HFF-Myc (cell line): ENCODE data around the gene TMEM138.

ENCODE experiments used
- DNase-seq: peaks from one replicate; pipeline ENCODE4 v3.0.0-alpha.2; 2011; ENCODE audit warnings: low read depth; ENCODE audit errors: extremely low read depth
- H3K4me3 ChIP-seq: replicated peaks from 2 replicates; pipeline ENCODE4 v1.5.1; 2011; ENCODE audit warnings: low read depth, mild to moderate bottlenecking, control low read depth, low read length
- TF ChIP-seq, protein P1 (sequence below): IDR thresholded peaks from 2 replicates; pipeline ENCODE4 v1.5.1; 2012; ENCODE audit warnings: mild to moderate bottlenecking, low read depth, low read length, control low read depth; ENCODE audit errors: missing control alignments

Gene TMEM138

DNA sequence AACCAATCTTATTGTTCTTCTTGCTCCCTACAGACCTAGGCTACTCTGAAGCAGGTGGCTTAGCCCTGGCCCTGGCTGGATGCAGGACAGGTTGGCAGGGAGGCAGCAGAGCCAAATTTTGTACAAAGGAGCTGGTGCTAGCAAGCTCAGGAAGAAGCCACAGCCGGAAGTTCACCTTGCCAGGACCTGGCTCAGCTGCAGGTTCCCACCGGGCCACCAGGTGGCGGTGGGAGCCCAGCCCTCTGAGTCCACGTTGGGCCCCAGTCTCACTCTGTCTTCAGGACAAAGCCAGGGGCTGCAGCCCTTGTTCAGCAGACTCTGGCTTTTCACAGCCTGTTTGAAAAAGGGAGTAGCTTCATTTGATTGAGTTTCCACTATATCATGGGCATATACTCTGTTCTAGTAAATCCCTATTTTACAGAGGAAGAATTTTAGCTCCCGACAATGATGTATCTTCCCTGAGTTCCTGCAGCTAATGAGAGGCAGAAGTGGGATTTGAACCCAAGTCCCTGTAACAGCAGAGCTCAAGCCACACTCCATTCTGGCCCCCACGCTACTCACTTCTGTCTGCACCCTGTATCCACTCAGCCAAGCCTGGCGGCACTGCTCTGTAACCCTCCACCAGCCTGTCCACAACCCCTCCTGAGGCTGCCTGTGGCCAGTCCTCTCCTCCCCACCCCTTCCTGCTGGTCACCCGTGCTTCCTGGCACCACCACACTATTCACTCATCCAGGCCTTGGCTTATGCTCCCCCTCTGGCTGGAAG lies 25.8 kb upstream of the TMEM138 start:
- peak; percentile 42 for DNase-seq
- no peak overlapping the region for H3K4me3 ChIP-seq
- TF ChIP-seq, protein P1, sequence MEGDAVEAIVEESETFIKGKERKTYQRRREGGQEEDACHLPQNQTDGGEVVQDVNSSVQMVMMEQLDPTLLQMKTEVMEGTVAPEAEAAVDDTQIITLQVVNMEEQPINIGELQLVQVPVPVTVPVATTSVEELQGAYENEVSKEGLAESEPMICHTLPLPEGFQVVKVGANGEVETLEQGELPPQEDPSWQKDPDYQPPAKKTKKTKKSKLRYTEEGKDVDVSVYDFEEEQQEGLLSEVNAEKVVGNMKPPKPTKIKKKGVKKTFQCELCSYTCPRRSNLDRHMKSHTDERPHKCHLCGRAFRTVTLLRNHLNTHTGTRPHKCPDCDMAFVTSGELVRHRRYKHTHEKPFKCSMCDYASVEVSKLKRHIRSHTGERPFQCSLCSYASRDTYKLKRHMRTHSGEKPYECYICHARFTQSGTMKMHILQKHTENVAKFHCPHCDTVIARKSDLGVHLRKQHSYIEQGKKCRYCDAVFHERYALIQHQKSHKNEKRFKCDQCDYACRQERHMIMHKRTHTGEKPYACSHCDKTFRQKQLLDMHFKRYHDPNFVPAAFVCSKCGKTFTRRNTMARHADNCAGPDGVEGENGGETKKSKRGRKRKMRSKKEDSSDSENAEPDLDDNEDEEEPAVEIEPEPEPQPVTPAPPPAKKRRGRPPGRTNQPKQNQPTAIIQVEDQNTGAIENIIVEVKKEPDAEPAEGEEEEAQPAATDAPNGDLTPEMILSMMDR: peak; percentile 99

DNA sequence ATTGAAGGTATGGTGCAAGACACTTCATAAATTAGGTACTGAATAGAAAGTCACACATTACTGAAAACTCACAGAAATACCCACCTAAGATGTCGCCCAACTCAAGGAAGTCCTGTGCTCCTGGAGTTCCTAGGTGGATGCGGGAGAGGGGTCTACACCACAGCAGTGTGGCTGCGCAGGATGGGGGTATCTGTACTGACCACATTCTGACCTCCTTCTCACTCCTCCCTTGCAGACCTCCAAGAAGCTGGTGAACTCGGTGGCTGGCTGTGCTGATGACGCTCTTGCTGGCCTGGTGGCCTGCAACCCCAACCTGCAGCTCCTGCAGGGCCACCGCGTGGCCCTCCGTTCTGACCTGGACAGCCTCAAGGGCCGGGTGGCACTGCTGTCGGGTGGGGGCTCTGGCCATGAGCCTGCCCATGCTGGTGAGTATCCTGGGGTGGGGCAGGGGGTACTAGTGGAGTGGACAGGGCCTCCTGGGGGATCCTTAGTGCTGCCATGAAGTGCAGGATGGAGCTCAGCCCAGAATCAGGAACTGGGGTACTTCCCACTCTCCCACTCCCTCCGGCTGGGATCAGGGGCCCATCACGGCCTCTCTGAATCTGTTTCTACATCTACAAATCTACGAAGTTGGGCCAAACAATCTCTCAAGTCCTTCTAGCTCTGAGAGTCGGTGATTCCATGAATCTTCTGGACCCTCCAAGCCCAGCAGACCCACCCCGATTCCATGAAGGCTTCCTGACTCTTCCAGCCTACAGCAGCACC lies 24.3 kb upstream of the TMEM138 start:
- no peak for DNase-seq
- H3K4me3 ChIP-seq: no peak overlapping the region
- TF ChIP-seq, protein P1: no peak

DNA sequence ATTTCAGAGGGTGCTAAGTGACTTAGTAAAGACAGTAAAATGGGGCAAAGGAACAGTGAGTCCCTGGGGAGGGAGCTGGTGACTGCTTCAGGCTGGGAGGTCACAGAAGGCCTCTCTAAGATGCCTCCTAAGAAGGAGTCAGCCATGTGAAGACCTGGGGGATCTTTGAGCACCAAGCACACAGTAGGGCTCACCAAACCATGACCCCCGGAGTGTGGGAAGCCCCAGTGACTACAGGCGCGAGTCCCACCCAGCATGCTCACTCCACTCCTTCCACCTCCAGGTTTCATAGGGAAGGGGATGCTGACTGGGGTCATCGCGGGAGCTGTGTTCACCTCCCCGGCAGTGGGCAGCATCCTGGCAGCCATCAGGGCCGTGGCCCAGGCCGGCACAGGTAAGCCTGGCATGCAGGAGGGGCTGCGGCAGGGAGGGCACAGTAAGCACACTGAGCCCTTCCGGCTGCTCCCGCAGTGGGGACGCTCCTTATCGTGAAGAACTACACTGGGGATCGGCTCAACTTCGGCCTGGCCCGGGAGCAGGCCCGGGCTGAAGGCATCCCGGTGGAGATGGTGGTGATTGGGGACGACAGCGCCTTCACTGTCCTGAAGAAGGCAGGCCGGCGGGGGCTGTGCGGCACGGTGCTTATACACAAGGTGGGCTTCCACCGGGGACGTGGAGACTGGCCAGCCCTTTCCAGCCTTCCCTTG lies 23.2 kb upstream of the TMEM138 start:
- H3K4me3 ChIP-seq: no peak overlapping the region
- TF ChIP-seq, protein P1: no peak

DNA sequence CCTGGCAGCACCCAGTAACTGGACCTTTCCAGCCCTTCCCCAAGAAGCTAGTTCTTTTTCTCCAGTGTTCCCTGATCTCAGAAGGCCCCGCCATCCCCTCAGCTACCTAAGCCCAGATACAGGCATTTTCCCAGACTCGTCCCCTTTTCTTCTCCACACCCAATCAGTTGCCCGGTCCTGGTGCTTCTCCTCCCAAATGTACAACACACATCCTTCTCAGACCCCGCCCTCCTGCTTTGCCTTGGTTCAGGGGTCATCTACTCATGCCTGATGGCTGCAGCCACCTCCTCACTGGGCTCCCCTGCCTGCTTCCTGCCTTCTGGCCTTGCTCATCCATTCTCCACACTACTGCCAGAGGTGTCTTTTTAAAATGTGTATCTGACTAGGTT lies 22.7 kb upstream of the TMEM138 start:
- no peak for DNase-seq
- no peak overlapping the region for H3K4me3 ChIP-seq
- TF ChIP-seq, protein P1: no peak

More for the DNA sequence above, 23.2 kb upstream of the TMEM138 start:
- no peak for DNase-seq

DNA sequence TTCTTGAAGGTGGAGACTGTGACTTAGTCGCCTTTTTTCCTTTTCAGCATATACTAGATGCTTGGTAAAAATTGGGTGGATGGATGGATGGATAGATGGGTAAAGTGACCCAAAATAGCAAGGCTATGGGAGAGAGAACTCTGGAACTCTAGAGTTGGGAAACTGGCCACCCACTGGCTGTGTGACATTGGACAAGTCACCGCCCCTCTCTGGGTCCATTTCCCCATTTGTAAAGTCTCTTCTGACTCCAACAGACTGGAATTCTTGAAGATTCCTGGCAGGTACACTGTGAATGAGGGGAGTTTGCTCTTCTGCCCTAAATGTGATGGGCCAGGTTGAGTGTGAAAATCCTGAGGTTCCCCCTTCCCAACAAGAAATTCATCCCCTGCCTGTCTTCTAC lies 21.2 kb upstream of the TMEM138 start:
- DNase-seq: no peak
- TF ChIP-seq, protein P1: no peak
- no peak overlapping the region for H3K4me3 ChIP-seq

DNA sequence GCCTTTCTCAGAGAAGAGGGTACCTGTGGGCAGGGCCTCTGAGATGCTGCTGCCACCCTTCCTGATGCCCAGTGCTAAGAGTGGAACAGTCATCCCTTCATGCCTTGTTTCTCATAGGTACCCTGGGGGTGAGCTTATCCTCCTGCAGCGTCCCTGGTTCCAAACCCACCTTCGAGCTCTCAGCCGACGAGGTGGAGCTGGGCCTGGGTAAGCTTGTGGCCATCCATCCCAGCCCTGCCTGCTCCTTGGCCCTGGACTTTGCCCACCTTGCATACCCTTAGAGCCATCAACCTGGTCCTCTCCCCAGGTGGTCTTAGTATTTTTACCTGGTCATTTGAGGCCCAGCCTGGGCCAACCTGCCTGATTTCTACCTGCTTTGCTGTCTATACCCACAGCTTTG lies 20.5 kb upstream of the TMEM138 start:
- H3K4me3 ChIP-seq: no peak overlapping the region
- no peak for DNase-seq
- TF ChIP-seq, protein P1: no peak
